Endothelial cell of umbilical vein (primary cell): ENCODE data around the gene MT1E. TPM values are rescaled to one million over a fixed set of nuclear protein-coding genes. Genes with fewer than 3 reads are reported as not detected.

Experiments
- BruUV-seq: library from RNA; stranded (reverse); fragments of 400-500 nt; replicated peaks from 2 replicates; lab custom pipeline; 2021; lab: Mats Ljungman, UMichigan
- CTCF ChIA-PET: fragments of 300-600, 350-600 bp; sonication (Branson Sonifier 250); formaldehyde crosslinking; loops from one replicate; lab custom pipeline; 2021; ENCODE audit warnings: antibody characterized with exemption, inconsistent platforms; lab: Charles Lee
- POLR2A ChIA-PET: fragments of 300-600, 350-600 bp; sonication (Branson Sonifier 250); formaldehyde crosslinking; loops from one replicate; lab custom pipeline; 2021; ENCODE audit warnings: antibody characterized with exemption, inconsistent platforms; lab: Charles Lee
- DNase-seq: peaks from one replicate; pipeline ENCODE4 v3.0.0-alpha.2; 2011; ENCODE audit warnings: low read depth, low spot score
- FAIRE-seq: peaks from 2 replicates; lab custom pipeline; 2011; peaks lifted over from hg19 to GRCh38; lab: Jason Lieb, UNC
- H2AFZ ChIP-seq: 2 replicates; pipeline ENCODE4 v1.6.0; 2012; ENCODE audit warnings: low read depth, low read length, control low read depth, inconsistent platforms
- H3K27ac ChIP-seq: 2 replicates; pipeline ENCODE4 v1.5.1; 2011; ENCODE audit warnings: low read depth, mild to moderate bottlenecking, control low read depth, low read length, moderate library complexity; ENCODE audit not compliant: insufficient read depth
- H3K27me3 ChIP-seq, 2 experiments: 2 replicates each; pipeline versions ENCODE4 v1.6.0 to v1.6.1; 2011; ENCODE audit warnings: low read length in 2 of 2, mixed read lengths in 1 of 2; ENCODE audit not compliant: control insufficient read depth in 2 of 2, insufficient read depth in 2 of 2
- H3K36me3 ChIP-seq, 2 experiments: 2 replicates in 1 of 2; 3 replicates in 1 of 2; pipeline ENCODE4 v1.5.1; 2011; ENCODE audit warnings: low read length in 2 of 2, mild to moderate bottlenecking in 1 of 2, moderate library complexity in 1 of 2; ENCODE audit not compliant: control insufficient read depth in 2 of 2, insufficient read depth in 2 of 2; ENCODE audit errors: extremely low read depth in 1 of 2
- H3K4me1 ChIP-seq: 3 replicates; pipeline ENCODE4 v1.5.1; 2011; ENCODE audit warnings: mild to moderate bottlenecking, low read length; ENCODE audit not compliant: control insufficient read depth, insufficient read depth; ENCODE audit errors: extremely low read depth
- H3K4me2 ChIP-seq: 2 replicates; pipeline ENCODE4 v1.6.1; 2011; ENCODE audit warnings: low read length, control low read depth, mixed read lengths; ENCODE audit not compliant: insufficient read depth
- H3K4me3 ChIP-seq, 3 experiments: fragments of 200-600 bp in 1 of 3; sonication (generic), shearing (Covaris generic) in 1 of 3; replicated peaks in 1 of 3; 2 replicates each; pipeline ENCODE4 v1.5.1; 2011 to 2016; ENCODE audit warnings: control low read depth in 3 of 3, low read length in 3 of 3, mild to moderate bottlenecking in 2 of 3, inconsistent platforms in 1 of 3, low read depth in 1 of 3, moderate library complexity in 1 of 3; ENCODE audit not compliant: insufficient read depth in 1 of 3
- H3K79me2 ChIP-seq: 2 replicates; pipeline ENCODE4 v1.6.0; 2012; ENCODE audit warnings: low read length, inconsistent platforms; ENCODE audit not compliant: control insufficient read depth, insufficient read depth
- H3K9ac ChIP-seq: replicated peaks from 2 replicates; pipeline ENCODE3; 2011; ENCODE audit warnings: low read length, control low read depth; ENCODE audit not compliant: insufficient read depth; ENCODE audit errors: extremely low read depth
- H3K9me1 ChIP-seq: replicated peaks from 3 replicates; pipeline ENCODE4 v1.6.0; 2011; ENCODE audit warnings: mild to moderate bottlenecking, low read length; ENCODE audit not compliant: control insufficient read depth, insufficient read depth; ENCODE audit errors: extremely low read depth
- H3K9me3 ChIP-seq: replicated peaks from 2 replicates; pipeline ENCODE4 v1.5.1; 2012; ENCODE audit warnings: low read length, inconsistent platforms; ENCODE audit not compliant: control insufficient read depth, insufficient read depth
- H4K20me1 ChIP-seq: replicated peaks from 2 replicates; pipeline ENCODE3; 2011; ENCODE audit warnings: mild to moderate bottlenecking, low read length; ENCODE audit not compliant: control insufficient read depth, insufficient read depth; ENCODE audit errors: extremely low read depth
- EZH2 ChIP-seq: IDR thresholded peaks from 2 replicates; pipeline ENCODE4 v1.6.1; 2012; ENCODE audit warnings: borderline replicate concordance, low read depth, mild to moderate bottlenecking, moderate library complexity, low read length, inconsistent platforms; ENCODE audit not compliant: severe bottlenecking
- GATA2 ChIP-seq: IDR thresholded peaks from 2 replicates; pipeline ENCODE4 v1.7.0; 2011; ENCODE audit warnings: low read depth, mild to moderate bottlenecking, moderate library complexity, mixed read lengths, low read length; ENCODE audit not compliant: insufficient read length, insufficient read depth
- JUN ChIP-seq: IDR thresholded peaks from 2 replicates; pipeline ENCODE4 v1.6.1; 2011; ENCODE audit warnings: borderline replicate concordance, low read depth; ENCODE audit not compliant: insufficient read length, insufficient read depth
- MYC ChIP-seq: IDR thresholded peaks from one replicate; pipeline ENCODE4 v1.6.1; 2011; ENCODE audit warnings: mild to moderate bottlenecking, low read depth, low read length
- POLR2A ChIP-seq: IDR thresholded peaks from 2 replicates; pipeline ENCODE4 v1.6.1; 2012; ENCODE audit warnings: low read depth, mild to moderate bottlenecking, control low read depth, low read length
- POLR2AphosphoS5 ChIP-seq: IDR thresholded peaks from 2 replicates; pipeline ENCODE4 v1.6.1; 2012; ENCODE audit warnings: low read depth, mild to moderate bottlenecking, control low read depth, low read length, moderate library complexity; ENCODE audit not compliant: insufficient read depth
- dilution Hi-C: fragments of 300-500 bp; cut with MboI; formaldehyde crosslinking; loops from one replicate; pipeline ENCODE4 v1.15.0; 2019; ENCODE audit warnings: low sequenced_read_pairs; ENCODE audit not compliant: extremely low pct_ligation_motif_present
- intact Hi-C: fragments of 100-400 bp; cut with micrococcal nuclease; formaldehyde crosslinking; loops from one replicate; pipeline ENCODE4 v1.10.0; 2022
- polyA plus RNA-seq, 4 experiments: library from polyadenylated mRNA; depleted of rRNA in 3 of 4; stranded (reverse) in 3 of 4; unstranded in 1 of 4; fragments of >200 nt; gene quantifications; 2 replicates each; pipeline versions ENCODE4 v1.2.1 to v1.2.3, GENCODE V29; 2011 to 2012; ENCODE audit warnings: missing spikeins in 1 of 4
- total RNA-seq: library from RNA; stranded (reverse); gene quantifications from 2 replicates; pipeline ENCODE4 v1.2.3, GENCODE V29; 2021
- TF ChIP-seq, protein P1 (sequence below), 2 donors: IDR thresholded peaks; 1 replicate in 1 of 2; 2 replicates in 1 of 2; pipeline ENCODE4 v1.5.1; 2011; ENCODE audit warnings: low read length in 2 of 2, mild to moderate bottlenecking in 2 of 2, moderate library complexity in 2 of 2, control low read depth in 1 of 2, inconsistent platforms in 1 of 2, low read depth in 1 of 2; ENCODE audit not compliant: insufficient read depth in 1 of 2; ENCODE audit errors: extremely low read depth in 1 of 2

The MT1E gene
- total and polyA plus RNA-seq, 2 donors (not counting 3 experiments of a cell fraction or from before 2014, with no cell fraction given): 208 to 346 TPM

DNA sequence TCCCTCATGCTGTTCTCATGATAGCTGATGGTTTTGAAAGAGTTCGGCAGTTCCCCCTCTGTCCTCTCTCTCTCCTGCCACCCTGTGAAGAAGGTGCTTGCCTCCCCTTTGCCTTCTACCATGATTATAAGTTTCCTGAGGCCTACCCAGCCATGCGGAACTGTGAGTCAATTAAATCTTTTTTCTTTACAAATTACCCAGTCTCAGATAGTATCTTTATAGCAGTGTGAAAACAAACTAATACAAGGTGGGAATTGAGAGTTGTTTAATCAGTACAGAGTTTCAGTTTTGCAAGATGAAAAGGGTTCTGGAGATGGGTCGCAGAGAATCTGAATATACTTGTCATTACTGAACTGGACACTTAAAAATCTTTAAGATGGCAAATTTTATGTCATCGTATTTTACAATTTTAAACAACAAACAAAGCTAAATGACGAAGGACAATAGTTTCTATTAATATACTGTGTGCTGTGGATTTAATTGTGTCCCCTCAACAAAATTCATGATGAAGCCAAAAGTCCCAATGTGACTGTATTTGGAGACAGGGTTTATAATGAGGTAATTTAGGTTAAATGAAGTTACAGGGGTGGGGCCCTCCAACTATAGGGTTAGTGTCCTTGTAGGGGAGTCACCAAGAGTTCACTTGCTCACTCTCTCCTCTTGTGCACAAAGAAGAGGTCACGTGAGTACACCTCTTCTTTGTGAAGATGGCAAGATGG is 31.8 kb upstream of the MT1E start:
- H3K4me1 ChIP-seq: no peaks in the 10 kb centered on the region
- H3K36me3 ChIP-seq: no peaks in the 10 kb centered on the region
- no peak overlapping the region for H3K4me2 ChIP-seq
- ChIA-PET CTCF (interaction anchor here (2.8 kb wide), 1 partner anchor 17 kb away, joined by 17 read pairs; no protein-coding TSS in a partner anchor), POLR2A (no interaction called here)
- FAIRE-seq (no peak), DNase-seq (no peak)
- TF ChIP-seq GATA2: no peak
- TF ChIP-seq, protein P1, sequence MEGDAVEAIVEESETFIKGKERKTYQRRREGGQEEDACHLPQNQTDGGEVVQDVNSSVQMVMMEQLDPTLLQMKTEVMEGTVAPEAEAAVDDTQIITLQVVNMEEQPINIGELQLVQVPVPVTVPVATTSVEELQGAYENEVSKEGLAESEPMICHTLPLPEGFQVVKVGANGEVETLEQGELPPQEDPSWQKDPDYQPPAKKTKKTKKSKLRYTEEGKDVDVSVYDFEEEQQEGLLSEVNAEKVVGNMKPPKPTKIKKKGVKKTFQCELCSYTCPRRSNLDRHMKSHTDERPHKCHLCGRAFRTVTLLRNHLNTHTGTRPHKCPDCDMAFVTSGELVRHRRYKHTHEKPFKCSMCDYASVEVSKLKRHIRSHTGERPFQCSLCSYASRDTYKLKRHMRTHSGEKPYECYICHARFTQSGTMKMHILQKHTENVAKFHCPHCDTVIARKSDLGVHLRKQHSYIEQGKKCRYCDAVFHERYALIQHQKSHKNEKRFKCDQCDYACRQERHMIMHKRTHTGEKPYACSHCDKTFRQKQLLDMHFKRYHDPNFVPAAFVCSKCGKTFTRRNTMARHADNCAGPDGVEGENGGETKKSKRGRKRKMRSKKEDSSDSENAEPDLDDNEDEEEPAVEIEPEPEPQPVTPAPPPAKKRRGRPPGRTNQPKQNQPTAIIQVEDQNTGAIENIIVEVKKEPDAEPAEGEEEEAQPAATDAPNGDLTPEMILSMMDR (IDR thresholded peaks at IDR 0.05; ENCODE audit: extremely low read depth in 1 of 2, insufficient read depth in 1 of 2, low read depth in 1 of 2, low read length in 2 of 2): no peak
- TF ChIP-seq MYC: no peak
- no peak for TF ChIP-seq EZH2
- no peak for TF ChIP-seq JUN
- no peak for TF ChIP-seq POLR2A
- TF ChIP-seq POLR2AphosphoS5: no peak
- H3K9me1 ChIP-seq: no peaks in the 10 kb centered on the region
- H2AFZ ChIP-seq: no peak overlapping the region
- H4K20me1 ChIP-seq: no peaks in the 10 kb centered on the region
- intact Hi-C loops (no loop called here), dilution Hi-C loops (no loop called here)
- H3K4me3 ChIP-seq: no peak overlapping the region
- H3K79me2 ChIP-seq: no peaks in the 10 kb centered on the region
- H3K9me3 ChIP-seq: no peaks in the 10 kb centered on the region
- H3K9ac ChIP-seq: no peak overlapping the region
- peaks cover 11 to 17% of the 10 kb centered on the region in 2 experiments for H3K27me3 ChIP-seq
- BruUV-seq: no TSS peak
- H3K27ac ChIP-seq: no peak overlapping the region
